Bronchial smooth muscle cell (primary cell): ENCODE measurements around the gene WDR47. TPM values are rescaled to one million over a fixed set of nuclear protein-coding genes. Genes with fewer than 3 reads are reported as not detected.

Experiments
- total RNA-seq: library from RNA; depleted of rRNA; stranded (reverse); fragments of >200 nt; gene quantifications from 2 replicates; pipeline ENCODE4 v1.2.1, GENCODE V29; 2014

The WDR47 gene
- total RNA-seq, result 11.7 and 12.5 TPM in 2 replicates

GRCh38 chr1:109041621-109042468, at the start of gene WDR47:
TSS of gene WDR47 (minus strand) at chr1:109042102. CDS start at chr1:109023512, 18,590 bp downstream.

DNA sequence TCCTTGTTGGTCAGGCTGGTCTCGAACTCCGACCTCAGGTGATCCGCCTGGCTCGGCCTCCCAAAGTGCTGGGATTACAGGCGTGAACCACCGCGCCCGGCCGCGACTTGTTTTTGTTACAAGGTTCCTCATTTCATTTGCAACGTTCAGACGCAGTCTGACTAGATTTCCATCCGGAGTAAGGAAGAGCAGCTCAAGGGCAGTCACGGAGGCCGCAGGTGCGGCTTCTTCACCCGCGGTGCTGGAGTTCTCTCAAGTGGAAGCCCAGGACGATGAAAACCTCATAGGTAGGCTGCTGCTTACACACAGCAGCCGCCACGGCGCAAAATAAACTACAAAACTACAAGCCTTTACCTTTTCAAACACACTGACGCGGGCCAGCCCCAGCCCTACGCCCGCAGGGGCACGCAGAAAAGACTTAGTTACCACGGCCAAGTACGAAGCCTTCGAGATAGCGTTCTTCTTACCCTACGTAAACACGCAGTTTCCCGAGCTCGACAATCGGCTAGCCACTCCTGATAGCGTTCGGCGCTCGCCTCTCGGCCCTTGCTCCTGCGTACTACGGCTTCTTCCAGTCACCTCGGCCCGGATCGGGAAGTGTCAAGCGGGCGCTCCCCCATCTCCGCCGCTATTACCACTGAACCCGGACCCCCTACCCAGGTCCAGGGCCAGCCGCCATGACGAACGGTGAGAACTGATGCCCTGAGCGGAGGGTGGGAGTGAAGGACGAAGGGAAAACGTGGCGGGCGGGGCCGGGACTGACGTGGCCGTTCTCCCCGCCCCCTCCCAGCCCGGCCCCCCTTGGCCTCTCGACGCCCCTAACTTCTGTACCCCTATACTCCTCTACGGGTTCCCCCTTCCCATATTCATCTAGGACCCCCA, 48.5 kb upstream of the WDR47 start, which contains the start of gene TMEM167B:
Gene TMEM167B, plus strand, starts transcription at position 569 of the 882 bp plus-strand sequence. Its CDS starts 109 bp downstream, at position 678.

DNA sequence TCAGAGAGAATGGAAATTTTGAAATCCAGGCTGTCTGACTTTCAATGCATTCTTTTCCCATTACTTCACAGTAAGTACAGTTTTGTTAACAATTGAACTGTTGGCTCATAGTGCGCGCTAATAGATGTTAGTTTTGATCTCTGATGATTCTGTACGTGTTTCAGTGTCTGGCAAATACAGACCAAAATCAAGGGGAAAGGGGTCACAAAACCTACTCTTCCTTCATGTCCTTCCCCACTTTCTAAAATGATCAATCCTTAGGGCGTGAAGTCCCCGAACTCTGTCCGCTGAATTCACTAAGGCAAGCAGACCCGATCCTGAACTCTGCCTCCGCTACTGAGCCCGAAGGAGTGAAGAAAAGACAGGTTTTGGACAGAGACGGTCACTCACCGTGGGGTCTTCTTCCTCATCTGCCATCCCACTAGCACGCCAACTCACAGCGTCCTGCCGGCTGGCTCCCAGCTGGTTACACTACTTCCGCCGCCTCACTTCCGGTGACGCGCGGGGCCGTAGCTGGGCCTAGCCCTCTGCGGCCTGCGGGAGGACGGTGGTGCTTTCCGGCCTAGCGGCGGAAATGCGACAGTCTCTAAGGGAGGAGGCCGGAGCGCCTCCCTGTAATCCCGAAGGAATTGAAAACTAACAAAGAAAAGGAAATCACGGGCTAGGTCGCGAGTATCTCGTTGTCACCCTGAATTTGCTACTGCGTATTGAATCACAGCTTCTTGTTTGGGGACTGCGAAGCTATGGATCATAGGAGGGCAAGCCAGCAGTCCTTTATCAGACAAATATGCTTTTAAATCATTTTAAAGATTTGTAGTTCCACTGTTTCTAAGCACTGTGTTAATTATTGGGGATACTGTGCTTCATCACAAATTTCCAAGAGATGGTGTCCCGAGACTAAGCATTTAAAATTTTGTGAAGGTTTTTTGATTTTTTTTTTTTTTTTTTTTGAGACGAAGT, 33.9 kb upstream of the WDR47 start, which contains the start of gene TAF13:
Gene TAF13, minus strand, starts transcription at position 473 of the 960 bp plus-strand sequence. Its CDS starts 56 bp downstream, at position 417.

DNA sequence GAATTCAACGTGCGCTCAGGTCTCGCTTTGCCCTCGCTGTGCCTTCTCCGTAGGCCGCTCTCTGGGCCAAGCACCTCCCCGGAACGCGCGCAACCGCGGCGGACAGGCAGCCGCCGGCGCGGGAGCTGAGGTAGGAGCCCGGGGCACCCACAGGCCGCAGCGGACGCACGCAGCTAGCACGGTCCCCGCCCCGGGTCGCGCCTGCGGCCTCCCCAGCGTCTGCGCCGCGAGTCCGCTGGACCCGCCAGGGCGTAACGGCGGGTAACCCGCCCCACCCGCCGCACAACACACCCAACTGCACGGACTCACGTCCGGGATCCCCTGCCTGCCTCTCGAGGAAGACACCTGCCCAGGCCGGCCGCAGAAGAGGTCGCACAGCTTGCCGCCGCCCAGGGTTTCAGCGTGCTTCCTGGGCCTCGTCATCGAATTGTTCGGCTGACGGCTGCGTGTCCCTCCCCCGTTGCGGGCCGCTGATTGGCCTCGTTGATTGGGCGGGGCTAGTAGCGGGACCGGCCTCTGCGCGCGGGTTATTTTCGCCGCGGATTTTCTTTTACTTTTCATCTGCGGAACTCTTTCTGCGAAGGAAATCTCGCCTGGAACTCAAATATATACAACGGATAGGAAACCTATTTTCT, 78.7 kb downstream of the WDR47 start, which contains the start of gene CLCC1:
Gene CLCC1, minus strand, starts transcription at position 433 of the 635 bp plus-strand sequence. CDS start 13,047 bp downstream, outside the sequence.

Other genes starting within 250 kb of the WDR47 start
- gene AKNAD1, start 185.0 kb downstream of the WDR47 start, total RNA-seq, result 0.16 and 0.34 TPM in 2 replicates
- 21.6 and 22.4 TPM in 2 replicates for gene GPSM2, start 165.1 kb downstream of the WDR47 start, total RNA-seq
- gene CLCC1, start 78.6 kb downstream of the WDR47 start, total RNA-seq, result 22.5 and 24.8 TPM in 2 replicates
- 63.5 and 69.0 TPM in 2 replicates for gene TAF13, start 33.9 kb upstream of the WDR47 start, total RNA-seq
- 30.3 and 38.2 TPM in 2 replicates for gene TMEM167B, start 48.7 kb upstream of the WDR47 start, total RNA-seq
- 0.43 and 0.95 TPM in 2 replicates for gene ELAPOR1, start 72.0 kb upstream of the WDR47 start, total RNA-seq
- gene SARS1, start 171.8 kb upstream of the WDR47 start, total RNA-seq, result 204 and 392 TPM in 2 replicates
- 0.34 and 0.63 TPM in 2 replicates for gene CELSR2, start 207.4 kb upstream of the WDR47 start, total RNA-seq
- 1.9 and 3.8 TPM in 2 replicates for gene PSRC1, start 241.0 kb upstream of the WDR47 start, total RNA-seq